Lung (tissue), 12 donors: ENCODE results near the gene UPK3B. TPM values are rescaled to one million over a fixed set of nuclear protein-coding genes. Genes with fewer than 3 reads are reported as not detected.
A peak's percentile ranks its signal among the peaks of the same experiment; 100 is the strongest.
"Not testable (repeated sequence)": the region's sequence is repeated elsewhere in the genome, so short reads cannot be mapped to it uniquely, and the experiment has no call there.

Source experiments
- ATAC-seq: fragments of 200-7000 bp; cut with Tn5 transposase; one replicate; pipeline ENCODE4 v1.9.1; 2020; ENCODE audit warnings: moderate number of reproducible peaks; ENCODE audit not compliant: insufficient read depth, low FRiP score
- DNase-seq, 3 donors: peaks; one replicate each; pipeline ENCODE4 v3.0.0-alpha.2; 2013 to 2017
- H3K27ac ChIP-seq, 2 donors: one replicate each; pipeline ENCODE4 v1.5.1; 2013; ENCODE audit warnings: mild to moderate bottlenecking in 2 of 2, moderate library complexity in 2 of 2, control low read depth in 1 of 2, inconsistent platforms in 1 of 2, low read depth in 1 of 2, low read length in 1 of 2
- H3K27me3 ChIP-seq, 3 donors: one replicate each; pipeline ENCODE4 v1.5.1; 2013; ENCODE audit warnings: low read length in 2 of 3; ENCODE audit not compliant: control insufficient read depth in 3 of 3, insufficient read depth in 3 of 3
- H3K36me3 ChIP-seq, 4 donors: one replicate each; pipeline ENCODE4 v1.5.1; 2013; ENCODE audit warnings: low read length in 4 of 4, mild to moderate bottlenecking in 1 of 4, moderate library complexity in 1 of 4; ENCODE audit not compliant: control insufficient read depth in 4 of 4, insufficient read depth in 4 of 4
- H3K4me1 ChIP-seq, 5 donors: one replicate each; pipeline ENCODE4 v1.5.1; 2013; ENCODE audit warnings: low read length in 5 of 5, mild to moderate bottlenecking in 2 of 5, moderate library complexity in 1 of 5; ENCODE audit not compliant: control insufficient read depth in 5 of 5, insufficient read depth in 5 of 5
- H3K4me3 ChIP-seq: one replicate; pipeline ENCODE4 v1.5.1; 2013; ENCODE audit warnings: mild to moderate bottlenecking, control low read depth, moderate library complexity
- H3K9ac ChIP-seq, 2 donors: one replicate each; pipeline ENCODE4 v1.5.1; 2013; ENCODE audit warnings: low read length in 2 of 2, control low read depth in 1 of 2; ENCODE audit not compliant: insufficient read depth in 1 of 2
- H3K9me3 ChIP-seq, 4 donors: one replicate each; pipeline ENCODE4 v1.5.1; 2013; ENCODE audit warnings: low read length in 3 of 4, mild to moderate bottlenecking in 1 of 4, moderate library complexity in 1 of 4; ENCODE audit not compliant: control insufficient read depth in 4 of 4, insufficient read depth in 3 of 4
- WGBS, 2 donors: extraction: QIAGEN DNeasy Blood & Tissue Kit; methylation state at CpG; one replicate each; pipeline ENCODE4 v1.1.7; 2013; 5-methylcytosine and 5-hydroxymethylcytosine counted together
- polyA plus RNA-seq, 2 donors: library from polyadenylated mRNA; stranded (reverse); fragments of 200-250 nt; gene quantifications; one replicate each; pipeline ENCODE4 v1.2.1, GENCODE V29; 2013
- total RNA-seq, 2 donors: library from RNA; depleted of rRNA in 1 of 2; stranded (reverse); fragments of >200 nt in 1 of 2; gene quantifications; one replicate each; pipeline ENCODE4 v1.2.1, GENCODE V29; 2014 to 2021
- TF ChIP-seq, protein P1 (sequence below): IDR thresholded peaks from 2 replicates; pipeline ENCODE4 v1.5.1; 2012; ENCODE audit warnings: mild to moderate bottlenecking; ENCODE audit errors: control extremely low read depth, extremely low read depth
- donor health status: control.
- donor health status: control.
- donor health status: Bipolar disorder and iron deficiency.
- donor health status: healthy.
- donor health status: DM: yes; HTN: yes; CAD: no.

UPK3B gene
- total and polyA plus RNA-seq, 4 donors: 3.6 to 24.3 (median 8.5) TPM

DNA sequence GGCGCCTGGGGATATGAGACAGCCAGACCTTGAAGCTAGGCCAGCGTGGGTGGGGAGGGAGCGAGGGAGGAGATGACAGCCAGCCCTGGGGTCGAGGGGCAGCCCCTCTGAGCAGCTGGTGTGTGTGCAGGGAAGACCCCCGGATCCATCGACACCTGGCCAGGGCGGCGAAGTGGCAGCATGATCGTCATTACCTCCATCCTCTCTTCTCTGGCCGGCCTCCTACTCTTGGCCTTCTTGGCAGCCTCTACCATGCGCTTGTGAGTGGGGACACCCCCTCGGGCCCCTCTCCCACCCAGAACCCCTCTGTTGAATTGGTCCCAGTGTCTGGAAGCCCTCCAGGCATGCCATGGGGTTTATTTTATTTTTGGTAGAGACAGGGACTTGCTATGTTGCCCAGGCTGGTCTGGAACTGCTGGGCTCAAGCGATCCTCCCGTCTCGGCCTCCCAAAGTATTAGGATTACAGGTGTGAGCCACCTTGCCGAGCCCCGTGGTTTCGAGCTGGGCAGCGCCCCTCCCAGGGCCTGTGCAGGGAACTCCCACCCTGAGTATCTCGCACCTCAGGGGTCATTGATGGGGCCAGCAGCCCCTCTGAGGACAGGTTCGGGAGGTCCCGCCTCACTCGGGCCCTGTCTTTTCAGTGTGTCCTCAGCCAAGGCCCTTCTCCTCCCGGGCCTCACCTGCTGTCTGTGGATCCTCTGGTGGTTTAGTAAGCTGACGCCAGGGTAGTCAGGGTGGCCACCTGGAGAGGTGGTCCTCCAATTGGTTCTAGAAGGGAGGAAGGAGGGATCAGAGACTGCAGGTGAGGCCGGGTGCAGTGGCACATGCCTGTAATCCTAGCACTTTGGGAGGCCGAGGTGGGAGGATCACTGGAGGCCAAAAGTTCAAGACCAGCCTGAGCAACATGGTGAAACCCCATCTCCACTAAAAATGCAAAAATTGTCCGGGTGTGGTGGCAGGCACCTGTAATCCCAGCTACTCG lies 3.8 kb downstream of the UPK3B start:
- H3K4me1 ChIP-seq: peaks cover 0 to 10% (median 3%) of the 10 kb centered on the region in 5 donors
- TF ChIP-seq, protein P1, sequence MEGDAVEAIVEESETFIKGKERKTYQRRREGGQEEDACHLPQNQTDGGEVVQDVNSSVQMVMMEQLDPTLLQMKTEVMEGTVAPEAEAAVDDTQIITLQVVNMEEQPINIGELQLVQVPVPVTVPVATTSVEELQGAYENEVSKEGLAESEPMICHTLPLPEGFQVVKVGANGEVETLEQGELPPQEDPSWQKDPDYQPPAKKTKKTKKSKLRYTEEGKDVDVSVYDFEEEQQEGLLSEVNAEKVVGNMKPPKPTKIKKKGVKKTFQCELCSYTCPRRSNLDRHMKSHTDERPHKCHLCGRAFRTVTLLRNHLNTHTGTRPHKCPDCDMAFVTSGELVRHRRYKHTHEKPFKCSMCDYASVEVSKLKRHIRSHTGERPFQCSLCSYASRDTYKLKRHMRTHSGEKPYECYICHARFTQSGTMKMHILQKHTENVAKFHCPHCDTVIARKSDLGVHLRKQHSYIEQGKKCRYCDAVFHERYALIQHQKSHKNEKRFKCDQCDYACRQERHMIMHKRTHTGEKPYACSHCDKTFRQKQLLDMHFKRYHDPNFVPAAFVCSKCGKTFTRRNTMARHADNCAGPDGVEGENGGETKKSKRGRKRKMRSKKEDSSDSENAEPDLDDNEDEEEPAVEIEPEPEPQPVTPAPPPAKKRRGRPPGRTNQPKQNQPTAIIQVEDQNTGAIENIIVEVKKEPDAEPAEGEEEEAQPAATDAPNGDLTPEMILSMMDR: no peak
- H3K4me3 ChIP-seq: no peak overlapping the region
- no peaks in the 10 kb centered on the region for H3K27me3 ChIP-seq
- WGBS, 2 donors: 92 to 94% methylated on average over 27 to 29 of the region's 29 CpGs
- no peaks in the 10 kb centered on the region for H3K36me3 ChIP-seq
- DNase-seq (peak in 1 of 3 donors; percentile 7), ATAC-seq (no peak)
- no peak overlapping the region for H3K9ac ChIP-seq
- no peak overlapping the region for H3K27ac ChIP-seq
- no peaks in the 10 kb centered on the region for H3K9me3 ChIP-seq

DNA sequence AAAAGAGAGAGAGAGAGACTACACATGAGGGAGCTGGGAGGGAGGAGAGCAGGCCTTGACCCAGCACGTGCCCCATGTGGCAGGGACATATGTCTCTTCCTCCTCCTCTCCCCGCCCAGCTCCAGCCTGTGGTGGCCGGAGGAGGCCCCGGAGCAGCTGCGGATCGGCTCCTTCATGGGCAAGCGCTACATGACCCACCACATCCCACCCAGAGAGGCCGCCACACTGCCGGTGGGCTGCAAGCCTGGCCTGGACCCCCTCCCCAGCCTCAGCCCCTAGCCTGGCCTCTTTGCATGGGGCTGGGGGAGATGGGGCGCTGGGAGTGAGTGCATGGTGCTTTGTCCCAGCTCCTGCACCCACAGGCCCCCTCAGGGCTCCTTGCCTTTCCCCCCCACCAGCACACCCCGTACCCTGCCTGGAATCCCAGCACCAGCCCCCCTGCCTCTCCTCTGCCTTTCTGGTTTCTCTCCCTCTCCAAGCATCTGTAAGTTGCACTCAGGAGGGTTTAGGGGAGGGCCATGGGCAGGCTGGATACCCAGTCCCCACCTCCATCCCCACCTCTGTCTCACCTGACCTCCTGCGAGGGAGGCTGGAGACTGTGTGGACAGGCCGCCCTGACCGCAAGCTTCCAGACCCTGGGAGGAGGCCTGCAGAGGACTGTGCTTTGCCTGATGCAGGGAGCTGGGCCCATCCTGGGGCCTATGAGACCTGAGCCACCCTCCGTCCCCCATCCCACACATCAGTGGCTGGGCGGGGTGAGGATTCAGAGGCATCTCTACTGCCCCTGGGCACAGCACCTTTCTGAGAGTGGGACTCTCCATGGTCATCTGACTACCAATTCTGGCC lies 4.8 kb downstream of the UPK3B start:
- Histone ChIP-seq H3K36me3 (no peaks in the 10 kb centered on the region), H3K4me3 (no peak overlapping the region), H3K27ac (no peak overlapping the region), H3K9me3 (no peaks in the 10 kb centered on the region), H3K4me1 (peaks cover 0 to 6% (median 3%) of the 10 kb centered on the region in 5 donors), H3K27me3 (no peaks in the 10 kb centered on the region), H3K9ac (no peak overlapping the region)
- TF ChIP-seq, protein P1: no peak
- DNase-seq (peak in 2 of 3 donors; percentile 16 to 21), ATAC-seq (no peak)
- whole genome bisulfite sequencing, 2 donors: 81 to 86% methylated on average over 10 to 16 of the region's 16 CpGs

DNA sequence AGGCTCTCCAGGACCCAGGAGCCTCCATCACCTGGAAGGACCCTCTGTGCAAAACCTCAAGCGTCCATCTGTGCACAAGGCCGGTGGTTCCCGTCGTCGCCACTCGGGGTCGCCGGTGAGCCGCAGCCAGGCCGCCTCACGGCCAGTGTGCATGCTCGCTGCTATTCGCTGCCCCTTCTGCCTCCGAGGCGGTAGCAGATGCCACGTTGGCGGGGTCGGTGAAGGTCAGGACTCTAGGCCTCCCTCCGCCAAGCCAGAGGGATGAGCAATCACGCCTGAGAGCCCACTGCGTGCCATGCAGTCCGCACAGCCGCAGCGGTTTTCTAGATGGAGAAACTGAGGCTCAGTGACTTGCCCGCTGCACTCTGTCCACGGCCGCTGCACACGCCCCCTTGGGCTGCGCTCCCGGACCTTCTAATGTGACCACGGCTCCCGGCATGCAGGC lies 5.7 kb downstream of the UPK3B start:
- ATAC-seq (no peak), DNase-seq (peak in 1 of 3 donors; percentile 46)
- TF ChIP-seq, protein P1: peak; percentile 33
- Histone ChIP-seq H3K4me3 (no peak overlapping the region), H3K27ac (no peak overlapping the region), H3K9me3 (no peaks in the 10 kb centered on the region), H3K36me3 (no peaks in the 10 kb centered on the region), H3K4me1 (peaks cover 0 to 3% (median 0%) of the 10 kb centered on the region in 5 donors), H3K27me3 (no peaks in the 10 kb centered on the region), H3K9ac (no peak overlapping the region)
- WGBS, 2 donors: 8 to 19% methylated on average over 26 to 32 of the region's 32 CpGs

DNA sequence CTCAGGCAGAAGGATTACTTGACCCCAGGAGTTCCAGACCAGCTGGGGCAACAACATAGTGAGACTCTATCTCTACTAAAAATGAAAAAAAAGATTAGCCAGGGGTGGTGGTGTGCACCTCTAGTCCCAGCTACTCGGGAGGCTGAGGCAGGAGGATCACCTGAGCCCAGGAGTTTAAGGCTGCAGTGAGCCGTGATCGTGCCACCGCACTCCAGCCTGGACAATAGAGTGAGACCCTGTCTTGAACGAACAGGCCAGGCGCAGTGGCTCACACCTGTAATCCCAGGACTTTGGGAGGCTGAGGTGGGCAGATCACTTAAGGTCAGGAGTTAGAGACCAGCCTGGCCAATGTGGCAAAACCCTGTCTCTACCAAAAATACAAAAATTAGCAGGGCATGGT lies 6.6 kb downstream of the UPK3B start:
- not testable (repeated sequence) for ATAC-seq, H3K36me3 ChIP-seq, H3K4me1 ChIP-seq, H3K27me3 ChIP-seq, H3K9me3 ChIP-seq, H3K27ac ChIP-seq, H3K4me3 ChIP-seq, DNase-seq, H3K9ac ChIP-seq
- WGBS, 2 donors: 94 to 100% methylated on average over 1 to 6 of the region's 6 CpGs

DNA sequence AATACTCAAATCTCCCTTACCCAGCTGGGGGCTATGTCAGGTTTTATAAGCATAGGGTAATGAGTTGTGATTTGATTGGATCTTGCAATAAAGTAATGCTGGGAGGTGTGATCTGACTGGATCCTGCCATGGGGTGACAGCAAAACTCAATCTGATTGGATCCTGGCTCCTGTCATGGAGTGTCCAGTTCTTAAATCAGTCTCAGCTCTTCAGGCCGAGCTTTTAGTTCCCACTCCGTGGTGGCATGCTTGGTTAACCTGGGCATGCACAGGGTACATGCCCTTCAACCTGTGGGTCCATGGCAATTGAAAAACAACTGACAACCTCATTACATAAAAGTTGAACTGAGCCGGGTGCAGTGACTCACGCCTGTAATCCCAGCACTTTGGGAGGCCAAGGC lies 15.8 kb downstream of the UPK3B start:
- WGBS, 2 donors: 83 to 92% methylated on average over 2 of the region's 4 CpGs
- DNase-seq, ATAC-seq, H3K4me3 ChIP-seq, H3K9me3 ChIP-seq, H3K4me1 ChIP-seq, H3K9ac ChIP-seq, H3K27ac ChIP-seq, H3K27me3 ChIP-seq, H3K36me3 ChIP-seq: not testable (repeated sequence)
